GM06990 (cell line): ENCODE data around the gene CES4A.

Experiments
- DNase-seq: peaks from one replicate; pipeline ENCODE4 v3.0.0-alpha.2; 2011; ENCODE audit not compliant: insufficient read length; ENCODE audit errors: extremely low read depth
- H3K27me3 ChIP-seq: replicated peaks from 2 replicates; pipeline ENCODE4 v1.6.0; 2011; ENCODE audit warnings: low read length; ENCODE audit not compliant: control insufficient read depth, insufficient read depth
- H3K36me3 ChIP-seq: 2 replicates; pipeline ENCODE4 v1.5.1; 2011; ENCODE audit warnings: low read length; ENCODE audit not compliant: control insufficient read depth, insufficient read depth
- H3K4me3 ChIP-seq: replicated peaks from 2 replicates; pipeline ENCODE4 v1.5.1; 2011; ENCODE audit warnings: low read depth, mild to moderate bottlenecking, control low read depth, low read length
- TF ChIP-seq, protein P1 (sequence below): IDR thresholded peaks from 2 replicates; pipeline ENCODE4 v1.5.1; 2011; ENCODE audit warnings: low read length, control low read depth, mild to moderate bottlenecking, inconsistent platforms; ENCODE audit not compliant: insufficient read depth, poor library complexity, severe bottlenecking

CES4A gene

GRCh38 chr16:66976746-66977145 lies 11.6 kb upstream of the CES4A start:
- TF ChIP-seq, protein P1, sequence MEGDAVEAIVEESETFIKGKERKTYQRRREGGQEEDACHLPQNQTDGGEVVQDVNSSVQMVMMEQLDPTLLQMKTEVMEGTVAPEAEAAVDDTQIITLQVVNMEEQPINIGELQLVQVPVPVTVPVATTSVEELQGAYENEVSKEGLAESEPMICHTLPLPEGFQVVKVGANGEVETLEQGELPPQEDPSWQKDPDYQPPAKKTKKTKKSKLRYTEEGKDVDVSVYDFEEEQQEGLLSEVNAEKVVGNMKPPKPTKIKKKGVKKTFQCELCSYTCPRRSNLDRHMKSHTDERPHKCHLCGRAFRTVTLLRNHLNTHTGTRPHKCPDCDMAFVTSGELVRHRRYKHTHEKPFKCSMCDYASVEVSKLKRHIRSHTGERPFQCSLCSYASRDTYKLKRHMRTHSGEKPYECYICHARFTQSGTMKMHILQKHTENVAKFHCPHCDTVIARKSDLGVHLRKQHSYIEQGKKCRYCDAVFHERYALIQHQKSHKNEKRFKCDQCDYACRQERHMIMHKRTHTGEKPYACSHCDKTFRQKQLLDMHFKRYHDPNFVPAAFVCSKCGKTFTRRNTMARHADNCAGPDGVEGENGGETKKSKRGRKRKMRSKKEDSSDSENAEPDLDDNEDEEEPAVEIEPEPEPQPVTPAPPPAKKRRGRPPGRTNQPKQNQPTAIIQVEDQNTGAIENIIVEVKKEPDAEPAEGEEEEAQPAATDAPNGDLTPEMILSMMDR = no peak
- H3K4me3 ChIP-seq = no peak overlapping the region
- H3K36me3 ChIP-seq = no peaks in the 10 kb centered on the region
- DNase-seq = no peak
- no peaks in the 10 kb centered on the region for H3K27me3 ChIP-seq

DNA sequence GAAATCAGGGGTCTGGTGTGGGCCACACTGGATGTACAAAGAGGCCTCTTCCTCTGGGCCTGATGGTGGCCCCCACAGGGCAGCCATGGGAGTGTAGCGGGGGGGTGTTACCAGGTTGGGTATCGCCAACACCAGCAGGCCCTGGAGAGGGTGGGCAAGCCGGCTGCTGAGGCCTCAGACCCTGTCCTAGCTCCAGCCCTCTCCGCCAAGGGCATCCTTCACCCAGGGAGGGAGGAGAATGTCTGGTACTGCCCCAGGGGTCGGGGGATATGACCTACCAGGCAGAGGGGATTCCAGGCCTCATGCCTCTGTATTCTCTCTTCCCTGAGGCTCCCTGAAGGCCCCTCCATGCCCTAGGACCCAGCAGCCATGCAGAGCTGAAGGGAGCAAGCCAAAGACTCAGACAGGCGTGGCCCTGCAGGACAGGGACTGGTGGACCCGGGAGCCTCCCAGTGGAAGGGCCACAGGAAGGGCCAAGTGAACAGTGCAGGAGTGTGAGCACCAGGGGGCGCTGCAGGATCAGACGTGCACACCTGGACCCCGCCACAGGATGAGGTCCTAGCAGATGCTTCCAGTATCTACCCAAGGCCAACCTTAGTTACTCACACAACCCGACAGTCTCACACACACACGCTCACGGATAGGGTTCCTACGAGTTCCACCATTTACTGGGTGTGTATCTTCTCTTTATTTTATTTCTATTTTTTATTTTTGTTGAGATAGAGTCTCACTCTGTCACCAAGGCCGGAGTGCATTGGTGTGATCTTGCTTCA lies 10.9 kb upstream of the CES4A start:
- TF ChIP-seq, protein P1 = peak; percentile 88
- peak; percentile 63 for DNase-seq
- no peak overlapping the region for H3K4me3 ChIP-seq
- no peaks in the 10 kb centered on the region for H3K36me3 ChIP-seq
- no peaks in the 10 kb centered on the region for H3K27me3 ChIP-seq

DNA sequence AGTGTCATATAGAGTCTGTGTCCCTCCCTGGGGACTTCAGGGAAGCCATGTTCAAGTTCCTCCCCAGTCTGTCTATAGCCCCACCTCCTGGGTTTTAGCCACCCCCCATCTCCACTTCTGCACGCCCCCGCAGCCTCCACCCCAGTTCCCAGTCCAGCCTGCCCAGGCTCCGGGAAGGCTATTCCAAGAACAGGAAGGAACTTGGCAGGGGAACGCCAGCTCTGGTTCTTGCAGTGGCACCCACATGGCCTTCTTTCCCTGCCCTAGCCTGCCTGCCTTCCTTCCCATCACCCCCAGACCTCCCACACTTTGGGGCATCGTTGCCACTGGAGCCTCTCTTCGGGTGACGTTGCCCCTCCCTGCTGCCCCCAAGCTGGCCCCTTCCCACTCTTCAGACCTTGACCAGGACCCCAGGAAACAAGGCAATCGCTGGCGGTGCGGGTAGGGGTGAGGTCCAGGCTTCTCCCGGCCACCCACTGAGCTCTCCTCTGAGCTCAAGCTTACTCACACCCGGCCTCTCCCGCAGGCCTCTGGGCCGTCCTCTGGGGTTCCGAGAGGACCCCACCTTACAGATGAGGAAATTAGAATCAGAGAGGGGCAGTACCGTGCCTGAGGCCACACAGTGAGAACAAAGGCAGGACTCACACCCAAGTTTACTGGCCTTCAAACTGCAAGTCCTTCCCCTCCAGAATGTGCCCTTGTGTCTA lies 9.2 kb upstream of the CES4A start:
- DNase-seq = no peak
- Histone ChIP-seq H3K36me3 (no peaks in the 10 kb centered on the region), H3K27me3 (no peaks in the 10 kb centered on the region), H3K4me3 (no peak overlapping the region)
- TF ChIP-seq, protein P1 = no peak

- DNase-seq = no peak
- Histone ChIP-seq H3K4me3 (no peak overlapping the region), H3K36me3 (no peaks in the 10 kb centered on the region), H3K27me3 (no peaks in the 10 kb centered on the region)
- TF ChIP-seq, protein P1 = no peak
Observed at GRCh38 chr16:66983033-66983432, 5.4 kb upstream of the CES4A start.

- Histone ChIP-seq H3K36me3 (no peaks in the 10 kb centered on the region), H3K4me3 (no peak overlapping the region), H3K27me3 (no peaks in the 10 kb centered on the region)
- TF ChIP-seq, protein P1 = no peak
- no peak for DNase-seq
Observed at GRCh38 chr16:66984892-66985311, 3.5 kb upstream of the CES4A start.

DNA sequence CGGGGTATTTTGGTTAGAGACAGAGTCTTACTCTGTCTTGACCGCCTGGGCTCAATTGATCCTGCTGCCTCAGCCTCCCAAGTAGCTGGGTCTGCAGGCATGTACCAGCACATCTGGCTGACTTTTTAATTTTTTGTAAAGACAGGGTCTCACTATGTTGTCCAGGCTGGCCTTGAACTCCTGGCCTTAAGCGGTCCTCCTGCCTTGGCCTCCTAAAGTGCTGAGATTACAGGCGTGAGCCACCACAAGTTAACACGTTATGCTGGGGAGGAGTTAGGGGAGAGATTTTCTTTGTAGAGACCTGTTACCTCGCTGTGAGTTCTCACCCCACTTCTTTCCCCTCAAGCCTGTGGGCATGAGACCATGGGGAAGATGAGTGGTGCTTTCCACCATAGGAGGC lies 1.8 kb upstream of the CES4A start:
- H3K4me3 ChIP-seq = no peak overlapping the region
- no peaks in the 10 kb centered on the region for H3K27me3 ChIP-seq
- no peak for DNase-seq
- no peaks in the 10 kb centered on the region for H3K36me3 ChIP-seq
- TF ChIP-seq, protein P1 = no peak
